ENCODE data around the gene FBXO10.
"Not testable (repeated sequence)": the region's sequence is repeated elsewhere in the genome, so short reads cannot be mapped to it uniquely, and the experiment has no call there.

FBXO10 gene

DNA sequence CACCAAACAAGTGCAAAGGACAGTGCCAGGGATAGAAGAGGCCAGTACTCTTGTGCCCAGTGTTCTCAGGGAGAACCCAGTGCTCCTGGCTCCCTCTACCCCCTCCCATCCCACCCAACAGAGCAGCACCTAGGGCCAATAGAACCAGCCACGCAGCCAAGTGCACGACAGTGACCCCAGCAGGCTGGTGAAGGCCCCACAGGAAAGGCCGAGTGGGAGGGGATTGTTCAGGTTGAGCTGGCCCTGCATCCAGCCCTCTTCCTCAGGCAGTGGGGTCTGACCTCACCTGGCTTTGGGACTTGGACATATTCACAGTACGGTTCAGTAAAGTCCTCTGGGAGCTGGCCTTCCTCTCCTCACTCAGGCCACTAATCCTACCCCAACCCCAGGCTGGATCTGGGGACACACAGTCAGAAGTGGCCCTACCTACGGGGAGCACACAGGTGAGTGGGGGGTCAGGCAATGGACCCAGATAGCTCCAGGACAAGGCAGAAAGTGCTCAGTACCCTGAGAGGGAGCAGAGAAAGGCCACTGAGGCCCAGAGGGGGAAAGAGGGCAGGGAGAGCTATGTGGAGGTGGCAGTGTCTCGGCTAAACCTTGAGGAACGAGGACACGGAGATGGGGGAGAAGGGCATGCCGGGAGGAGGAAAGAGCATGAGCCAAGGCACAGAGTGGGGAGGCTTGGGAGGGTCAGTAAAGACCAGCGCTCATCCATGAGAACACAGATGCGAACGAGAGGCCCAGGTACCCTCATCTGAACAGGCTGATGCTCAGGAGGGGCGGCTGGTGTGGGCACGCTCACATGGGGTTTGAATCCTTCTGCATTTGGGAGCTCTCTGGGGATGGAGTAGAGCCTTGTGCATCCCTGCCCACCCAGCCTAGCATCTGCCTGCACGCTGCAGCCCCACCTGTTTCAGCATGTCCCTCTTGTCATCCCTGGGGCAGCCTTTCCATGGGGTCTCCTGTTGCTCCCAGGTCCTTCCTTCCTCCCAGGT is 64.9 kb downstream of the FBXO10 start:
- no peak for DNase-seq

DNA sequence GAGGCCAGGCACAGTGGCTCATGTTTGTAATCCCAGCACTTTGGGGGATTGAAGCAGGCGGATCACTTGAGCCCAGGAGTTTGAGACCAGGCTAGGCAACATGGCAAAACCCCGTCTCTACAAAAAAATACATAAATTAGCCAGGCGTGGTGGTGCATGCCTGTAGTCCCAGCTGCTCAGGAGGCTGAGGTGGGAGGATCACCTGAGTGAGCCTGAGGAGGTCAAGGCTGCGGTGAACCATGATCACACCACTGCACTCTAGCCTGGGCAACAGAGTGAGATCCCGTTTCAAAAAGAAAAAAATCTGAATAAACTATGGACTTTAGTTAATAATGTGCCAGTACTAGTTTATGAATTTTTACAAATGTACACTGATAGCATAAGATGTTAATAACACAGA is 66.1 kb downstream of the FBXO10 start:
- DNase-seq: not testable (repeated sequence)

DNA sequence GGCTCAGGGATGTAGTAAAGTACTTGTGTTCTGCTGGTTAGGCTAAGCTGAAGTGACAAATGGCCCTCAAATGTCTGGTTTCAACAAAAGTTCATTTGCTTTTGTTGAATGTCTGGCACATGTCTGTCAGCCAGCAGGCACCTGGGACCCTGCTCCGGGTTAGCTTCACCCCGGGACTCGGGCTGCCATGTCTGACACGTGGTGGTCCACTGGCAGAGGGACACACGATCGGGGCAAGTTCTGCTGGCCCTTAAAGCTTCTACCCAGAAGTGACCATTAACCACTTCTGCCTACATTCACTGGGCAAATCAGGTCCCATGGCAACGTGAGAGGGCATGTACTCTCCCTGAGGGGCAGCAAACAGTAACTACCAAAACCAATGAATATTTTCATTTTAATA is 66.6 kb downstream of the FBXO10 start:
- no peak for DNase-seq

DNA sequence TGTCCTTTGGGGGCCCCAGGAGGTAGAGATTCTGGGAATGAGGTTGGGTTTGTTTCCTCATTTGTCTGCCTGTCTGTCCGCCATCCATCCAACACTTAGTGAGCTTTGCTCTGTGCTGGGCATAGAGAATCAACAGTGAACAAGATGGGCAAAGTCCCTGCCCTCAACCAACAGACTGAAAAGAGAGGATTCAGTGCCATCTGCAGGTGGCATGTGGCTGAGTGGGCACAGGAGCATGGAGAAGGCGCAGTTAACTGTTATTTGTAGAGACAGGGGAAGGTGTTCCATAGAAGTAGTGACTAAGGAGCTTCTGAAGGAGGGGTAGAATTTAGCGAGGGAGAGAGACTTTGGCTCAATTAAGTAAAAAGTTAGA is 67.4 kb downstream of the FBXO10 start:
- DNase-seq: no peak

DNA sequence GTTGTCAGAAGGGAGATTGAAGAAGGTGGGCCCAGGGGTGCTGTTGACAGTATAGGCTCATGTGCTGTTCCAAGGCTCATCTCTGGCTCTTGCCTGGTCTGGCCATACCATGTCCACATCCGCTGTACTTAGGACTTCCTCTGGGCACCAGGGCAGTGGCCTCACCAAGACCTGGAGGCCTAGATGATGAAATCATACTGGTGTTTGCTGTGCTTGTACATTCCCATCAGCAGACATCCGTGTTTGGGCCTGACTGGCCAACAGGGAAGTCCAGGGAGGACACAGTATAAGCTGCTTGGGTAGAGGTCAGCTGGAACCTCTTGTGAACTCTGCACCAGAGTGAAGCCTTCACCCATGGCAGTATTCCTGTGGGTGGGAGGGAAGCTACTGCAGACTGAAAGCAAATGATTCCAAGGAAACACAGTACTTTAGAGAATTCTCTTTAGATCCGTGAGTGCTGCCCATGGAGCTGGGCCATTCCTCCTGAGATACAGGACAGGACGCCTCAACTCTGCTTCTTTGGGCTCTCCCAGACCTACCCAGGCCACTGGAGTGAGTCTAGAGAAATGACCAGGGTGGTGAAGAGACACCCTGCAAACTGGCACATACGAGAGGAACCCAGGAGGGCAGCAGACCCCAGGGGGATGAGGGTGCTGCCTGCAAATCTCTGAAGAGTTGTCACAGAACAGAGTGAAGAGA is 67.9 kb downstream of the FBXO10 start:
- DNase-seq: no peak

DNA sequence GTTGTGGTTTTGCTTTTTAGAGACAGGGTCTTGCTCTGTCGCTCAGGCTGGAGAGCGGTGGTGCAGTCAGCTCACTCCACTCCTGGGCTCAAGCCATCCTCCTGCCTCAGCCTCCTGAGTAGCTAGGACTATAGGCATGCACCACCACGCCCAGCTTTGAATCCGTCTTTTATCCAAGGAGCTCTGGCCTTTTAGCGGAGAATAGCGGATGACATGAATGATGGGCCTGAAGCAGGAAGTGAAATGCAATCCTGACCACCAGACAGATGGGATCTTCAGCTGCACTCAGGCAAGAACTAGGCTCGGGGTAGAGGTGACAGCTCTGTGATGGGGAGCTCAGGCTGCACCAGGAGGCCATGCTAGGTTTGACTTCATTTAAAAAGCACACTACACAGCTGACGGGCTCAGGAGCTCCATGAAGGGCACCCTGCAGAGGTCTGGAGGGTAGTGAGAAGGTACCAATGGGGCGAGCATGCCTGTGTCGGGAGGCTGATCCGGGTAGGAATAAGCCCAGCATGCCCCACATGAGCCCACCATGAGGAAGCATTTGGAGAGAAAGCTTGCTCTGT is 68.5 kb downstream of the FBXO10 start:
- no peak for DNase-seq

DNA sequence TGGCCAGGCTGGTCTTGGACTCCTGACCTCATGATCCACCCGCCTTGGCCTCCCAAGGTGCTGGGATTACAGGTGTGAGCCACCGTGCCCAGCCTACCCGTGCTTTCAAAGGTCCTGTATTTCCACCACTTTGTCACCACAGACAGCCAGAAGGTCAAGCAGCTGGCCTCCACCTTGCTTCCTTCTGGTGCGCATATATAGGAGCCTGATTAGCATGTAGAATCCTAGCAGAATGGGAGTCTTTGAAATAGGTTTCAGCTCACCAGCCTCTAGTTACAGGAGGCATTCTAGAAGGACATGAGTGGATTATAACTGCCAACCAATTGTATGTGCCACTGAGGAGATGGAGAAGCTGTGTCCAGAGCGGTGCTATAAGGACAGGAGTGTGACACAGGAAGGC is 71.6 kb downstream of the FBXO10 start:
- no peak for DNase-seq

DNA sequence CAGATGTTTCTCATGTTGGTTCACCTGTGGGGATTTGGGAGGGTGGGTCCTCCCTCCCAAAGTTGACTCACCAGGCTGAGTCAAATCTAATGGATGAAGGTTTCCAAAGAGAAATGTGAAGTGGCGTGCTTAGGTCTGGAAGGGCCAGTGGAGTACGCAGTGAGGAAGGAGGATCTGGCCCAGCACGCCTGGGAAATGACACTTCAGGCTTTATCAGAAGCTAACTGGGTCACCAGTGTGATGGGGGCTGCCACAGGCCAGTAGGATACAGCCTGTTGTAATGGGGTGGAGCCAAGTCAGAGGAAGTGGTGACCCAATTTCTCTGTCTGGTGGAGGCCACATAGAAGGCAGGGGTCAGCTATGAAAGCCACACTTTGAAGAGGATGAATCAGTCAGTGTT is 72.4 kb downstream of the FBXO10 start:
- peak; percentile 69 to 71 for DNase-seq

DNA sequence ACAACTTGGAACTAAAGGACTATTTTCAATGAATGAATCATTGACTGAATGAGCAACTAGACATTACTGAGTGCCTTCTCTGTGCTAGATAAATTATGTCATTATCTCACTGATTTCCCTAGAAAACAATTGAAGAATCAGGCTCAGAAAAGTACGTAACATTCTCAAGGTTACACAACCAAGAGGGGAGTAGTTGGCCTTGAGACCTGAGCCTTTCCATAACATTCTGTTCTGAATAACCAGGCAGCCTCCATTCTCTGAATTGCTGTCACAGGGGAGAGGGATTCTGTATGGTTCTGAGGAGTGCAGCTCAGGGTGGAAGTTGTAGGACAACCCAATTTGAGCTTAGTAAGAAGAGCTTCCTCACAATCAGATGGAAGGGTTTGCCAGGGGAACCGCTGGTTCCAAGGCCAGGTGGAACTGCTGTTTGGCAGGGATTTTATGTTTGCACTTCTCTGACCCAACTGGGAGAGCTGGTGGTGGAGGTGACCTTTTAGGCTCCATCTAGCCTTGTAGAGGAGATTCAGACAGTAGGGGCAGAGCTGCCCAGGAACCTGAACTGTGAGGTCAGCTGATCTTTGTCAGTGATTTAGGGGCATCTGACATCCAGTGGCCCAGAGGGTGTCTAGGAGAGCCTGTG is 74.1 kb downstream of the FBXO10 start:
- no peak for DNase-seq

DNA sequence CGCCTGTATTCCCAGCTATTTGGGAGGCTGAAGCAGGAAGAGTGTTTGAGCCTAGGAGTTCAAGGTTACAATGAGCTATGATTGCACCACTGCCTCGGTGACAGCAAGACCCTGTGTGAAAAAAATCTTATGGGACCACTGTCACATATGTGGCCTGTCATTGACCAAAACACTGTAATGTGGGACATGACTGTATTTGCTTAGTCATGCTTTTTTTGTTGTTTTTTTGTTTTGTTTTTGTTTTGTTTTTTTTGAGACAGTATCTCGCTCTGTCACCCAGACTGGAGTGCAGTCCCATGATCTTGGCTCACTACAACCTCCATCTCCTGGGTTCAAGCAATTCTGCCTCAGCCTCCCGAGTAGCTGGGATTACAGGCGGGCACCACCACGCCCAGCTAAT is 76.9 kb downstream of the FBXO10 start:
- DNase-seq: no peak

DNA sequence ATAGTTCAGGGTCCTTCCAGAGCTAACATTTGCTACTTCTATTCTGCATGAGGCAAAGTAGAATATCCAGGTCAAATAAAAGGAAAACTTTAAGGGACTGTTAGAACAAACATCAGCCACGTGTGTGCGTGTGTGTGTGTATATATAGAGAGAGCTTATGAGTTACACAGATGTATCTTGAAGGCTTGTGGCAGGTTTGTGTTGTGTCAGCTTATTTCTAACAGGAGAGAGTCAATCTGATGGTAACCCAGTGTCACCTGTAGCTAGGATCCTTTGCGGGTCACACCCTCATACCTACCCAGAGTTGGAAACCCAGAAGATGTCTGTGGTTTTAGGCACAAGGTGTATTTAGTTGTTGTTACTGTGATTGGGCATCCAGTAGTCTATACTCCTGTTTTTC is 77.7 kb downstream of the FBXO10 start:
- DNase-seq: no peak

DNA sequence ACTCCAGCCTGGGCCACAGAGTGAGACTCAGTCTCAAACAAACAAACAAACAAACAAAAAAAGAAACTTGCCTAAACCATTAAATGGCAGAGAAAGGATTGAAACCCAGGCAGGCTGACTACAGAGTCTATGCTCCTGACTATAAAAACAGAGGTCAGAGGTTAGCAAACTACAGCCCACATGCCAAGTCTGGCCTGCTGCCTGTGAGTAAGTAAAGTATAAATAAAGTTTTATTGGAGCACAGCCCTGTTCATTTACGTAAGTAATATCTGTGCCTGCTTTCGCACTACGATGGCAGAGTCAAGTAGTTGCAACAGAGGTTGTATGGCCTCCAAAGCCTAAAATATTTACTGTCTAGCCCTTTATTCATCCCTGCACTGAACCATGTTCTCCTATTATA is 78.9 kb downstream of the FBXO10 start:
- DNase-seq: no peak

DNA sequence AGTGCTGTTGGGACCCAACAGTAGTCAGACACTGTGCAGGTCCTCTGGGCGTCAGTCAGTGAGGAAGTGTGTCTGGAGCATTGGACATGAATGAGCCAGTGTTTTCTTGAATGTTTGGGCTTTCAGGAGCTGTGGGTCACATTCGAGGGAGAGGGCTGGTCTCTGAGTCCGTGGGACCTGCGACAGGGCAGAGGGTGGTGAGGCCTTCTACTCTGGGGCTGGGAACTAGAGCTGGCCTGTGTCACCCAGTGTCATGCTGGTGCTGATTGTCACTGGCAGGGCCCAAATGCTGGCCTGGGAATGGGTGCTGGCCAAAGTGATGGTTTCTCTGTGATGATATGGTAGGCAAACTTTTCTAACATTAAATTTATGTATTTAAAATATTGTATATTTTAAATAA is 80.2 kb downstream of the FBXO10 start:
- DNase-seq: no peak

DNA sequence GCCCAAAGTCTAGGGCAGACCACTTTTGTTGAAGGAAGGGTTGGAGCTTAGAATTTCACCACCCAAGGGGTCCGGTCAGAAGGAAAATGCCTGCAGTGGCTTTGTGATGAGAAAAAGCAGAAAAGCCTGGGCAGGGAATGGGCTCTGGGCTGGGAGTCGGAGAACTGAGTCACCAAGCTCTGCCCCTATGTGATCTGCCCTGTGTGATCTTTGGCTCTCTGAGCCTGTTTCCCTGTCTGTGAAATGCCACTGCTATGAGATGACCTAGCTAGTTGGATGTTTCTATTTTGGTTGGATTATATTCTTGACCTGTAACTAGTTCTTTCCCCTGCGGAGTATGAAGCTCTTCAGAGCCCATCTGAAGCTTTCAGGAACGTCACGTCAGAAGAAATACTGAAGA is 80.6 kb downstream of the FBXO10 start:
- DNase-seq: no peak

DNA sequence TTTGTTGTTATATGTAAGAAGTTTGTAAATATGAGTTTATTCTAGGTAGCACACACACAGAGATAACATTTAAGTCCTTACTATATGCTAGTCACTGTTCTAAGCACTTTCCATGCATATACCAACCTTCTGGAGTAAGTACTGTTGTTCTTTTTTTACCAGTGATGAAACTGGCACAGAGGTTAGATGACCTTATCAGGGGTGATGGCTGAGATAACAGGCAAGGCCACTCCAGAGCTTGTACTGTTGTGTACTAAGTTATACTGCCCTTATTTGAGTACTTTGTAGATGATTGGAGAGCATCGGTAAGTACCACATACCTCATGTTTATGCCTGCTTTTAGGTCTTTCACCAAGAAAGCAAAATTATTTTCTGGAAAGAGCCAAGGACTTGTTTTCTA is 84.2 kb downstream of the FBXO10 start:
- no peak for DNase-seq

DNA sequence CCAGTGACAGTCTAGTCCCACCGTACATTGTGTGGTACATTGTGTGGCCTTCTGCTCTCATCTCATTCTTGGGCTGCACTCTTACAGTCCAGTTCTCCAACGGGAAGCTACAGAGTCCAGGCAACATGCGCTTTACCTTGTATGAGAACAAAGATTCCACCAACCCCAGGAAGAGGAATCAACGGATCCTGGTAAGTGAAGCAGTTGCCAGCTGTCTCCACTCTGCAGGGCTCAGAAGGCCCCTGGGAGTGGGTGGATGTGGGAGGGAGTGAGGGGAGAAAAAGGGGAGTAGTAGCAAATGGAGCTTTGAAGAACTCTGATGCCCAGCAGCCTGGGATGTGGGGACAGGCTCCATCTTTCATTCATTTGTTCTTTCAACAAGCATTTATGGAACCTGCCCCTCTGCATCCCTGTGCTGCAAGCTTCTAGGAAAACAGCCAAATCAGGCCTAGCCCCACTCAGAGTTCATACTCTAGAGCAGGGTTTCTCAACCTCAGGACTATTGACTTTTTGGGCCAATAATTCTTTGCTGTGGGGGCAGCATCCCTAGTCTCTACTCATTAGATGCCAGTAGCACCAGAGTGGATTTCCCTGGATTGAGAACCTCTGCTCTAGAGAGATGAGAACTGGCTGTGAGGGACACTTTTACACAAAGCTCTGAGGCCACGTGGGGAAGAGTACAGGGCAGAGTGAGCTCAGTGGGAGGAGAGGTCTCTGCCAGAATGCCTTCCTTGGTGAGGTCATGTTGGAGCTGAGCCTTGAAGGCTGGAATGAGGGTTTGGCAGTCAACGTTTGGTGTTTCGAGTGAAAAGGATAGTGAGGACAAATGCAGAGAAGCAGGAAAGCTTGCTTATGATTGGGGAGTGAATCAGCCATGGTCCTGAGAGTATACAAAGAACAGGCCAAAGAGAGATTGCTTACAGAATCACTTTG is 89.3 kb downstream of the FBXO10 start:
- no peak for DNase-seq

DNA sequence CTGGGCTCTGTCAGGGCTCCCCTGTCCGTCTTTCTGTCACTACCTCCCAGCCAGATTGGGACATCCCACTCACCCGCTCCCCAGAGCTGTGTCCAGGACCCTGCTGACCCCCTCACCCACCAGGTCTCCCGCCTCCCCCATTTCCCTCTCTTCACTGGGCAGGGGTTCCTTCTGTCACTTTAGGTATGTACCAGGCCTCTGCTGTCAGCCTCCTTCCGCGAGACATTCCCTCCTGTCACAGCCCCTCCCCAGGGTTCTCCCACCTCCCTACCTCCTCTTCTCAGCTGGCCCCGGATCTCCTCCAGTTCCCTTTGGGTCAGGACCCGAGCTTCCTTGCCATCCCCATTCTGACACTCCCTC is 89.9 kb downstream of the FBXO10 start:
- no peak for DNase-seq

DNA sequence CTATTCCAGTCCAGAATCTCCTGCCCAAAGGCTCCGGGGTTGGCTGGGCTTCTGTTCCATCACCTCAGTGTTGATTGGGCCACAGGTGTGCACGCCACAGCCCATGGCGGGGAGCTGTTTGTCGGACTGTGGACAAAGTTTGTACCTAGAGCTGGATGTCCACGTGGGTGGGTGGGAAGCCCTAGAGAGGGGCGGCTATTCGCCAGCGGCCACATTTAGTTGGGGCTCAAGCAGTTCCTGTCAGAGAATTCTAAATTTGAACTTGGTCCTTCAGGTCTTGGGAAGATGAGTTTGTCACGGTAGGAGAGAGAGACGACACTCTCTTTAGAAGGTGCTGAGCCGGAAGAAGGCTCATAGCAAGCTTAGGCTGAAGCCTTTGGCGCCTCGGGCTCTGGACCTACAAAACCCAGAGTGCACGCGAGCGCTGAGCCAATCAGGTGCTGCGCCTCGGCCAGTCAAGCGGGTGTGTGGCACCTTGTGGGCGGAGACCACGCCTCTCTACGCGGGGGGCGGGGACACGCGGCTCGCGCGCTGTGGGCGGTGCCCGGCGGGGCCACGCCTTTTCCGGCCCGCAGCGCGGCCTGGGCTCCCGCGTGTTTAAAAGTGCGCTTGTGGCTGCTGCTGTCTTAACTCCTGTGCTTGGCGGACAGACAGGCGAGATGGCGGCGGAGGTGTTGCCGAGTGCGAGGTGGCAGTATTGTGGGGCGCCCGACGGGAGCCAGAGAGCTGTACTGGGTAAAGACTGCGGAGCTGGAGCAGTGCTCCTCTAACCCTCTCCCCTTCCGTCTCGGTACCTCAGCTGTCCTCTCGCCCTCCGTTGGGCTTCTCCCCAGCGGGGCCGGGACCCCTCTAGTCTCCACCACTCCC is 90.6 kb downstream of the FBXO10 start, which contains the start of gene POLR1E:
Gene POLR1E (plus strand): TSS at position 560 of the 867 bp plus-strand sequence. CDS start 100 bp downstream, at position 660.
- peak; percentile 96 to 97 for DNase-seq

DNA sequence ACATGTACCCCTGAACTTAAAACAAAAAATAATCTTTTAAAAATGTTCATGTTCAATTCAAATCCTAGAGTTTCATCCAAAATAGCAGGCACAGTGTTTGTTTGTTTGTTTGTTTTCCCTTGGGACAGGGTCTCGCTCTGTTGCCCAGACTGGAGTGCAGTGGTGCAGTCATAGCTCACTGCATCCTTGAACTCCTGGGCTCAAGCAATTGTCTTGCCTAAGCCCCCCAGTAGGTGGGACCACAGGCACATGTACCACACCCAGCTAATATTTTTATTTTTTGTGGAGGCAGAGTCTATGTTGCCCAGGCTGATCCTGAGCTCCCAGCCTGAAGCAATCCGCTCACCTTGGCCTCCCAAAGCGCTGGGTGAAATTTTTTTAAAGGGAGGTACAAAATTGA is 95.4 kb downstream of the FBXO10 start:
- DNase-seq: no peak

DNA sequence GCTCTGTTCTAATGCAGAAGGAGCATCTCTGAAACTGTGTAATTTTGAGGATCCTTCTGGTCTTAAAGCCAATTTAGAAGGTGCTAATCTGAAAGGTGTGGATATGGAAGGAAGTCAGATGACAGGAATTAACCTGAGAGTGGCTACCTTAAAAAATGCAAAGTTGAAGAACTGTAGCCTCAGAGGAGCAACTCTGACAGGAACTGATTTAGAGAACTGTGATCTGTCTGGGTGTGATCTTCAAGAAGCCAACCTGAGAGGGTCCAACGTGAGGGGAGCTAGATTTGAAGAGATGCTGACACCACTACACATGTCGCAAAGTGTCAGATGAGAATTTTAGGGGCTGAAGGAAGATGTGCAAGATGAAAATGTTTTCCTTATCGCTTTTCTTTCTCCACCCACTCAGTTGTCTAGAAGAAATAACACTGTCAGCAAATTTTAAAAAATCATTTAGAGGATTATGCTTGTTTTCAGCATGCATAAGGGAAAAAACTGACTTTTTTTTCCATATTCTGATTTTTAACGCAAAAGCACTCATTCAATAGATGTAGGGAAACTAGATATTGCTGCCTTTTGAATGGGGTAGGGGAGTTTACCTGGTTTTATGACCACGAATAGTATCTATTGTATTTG is 98.1 kb downstream of the FBXO10 start:
- not testable (repeated sequence) for DNase-seq

DNA sequence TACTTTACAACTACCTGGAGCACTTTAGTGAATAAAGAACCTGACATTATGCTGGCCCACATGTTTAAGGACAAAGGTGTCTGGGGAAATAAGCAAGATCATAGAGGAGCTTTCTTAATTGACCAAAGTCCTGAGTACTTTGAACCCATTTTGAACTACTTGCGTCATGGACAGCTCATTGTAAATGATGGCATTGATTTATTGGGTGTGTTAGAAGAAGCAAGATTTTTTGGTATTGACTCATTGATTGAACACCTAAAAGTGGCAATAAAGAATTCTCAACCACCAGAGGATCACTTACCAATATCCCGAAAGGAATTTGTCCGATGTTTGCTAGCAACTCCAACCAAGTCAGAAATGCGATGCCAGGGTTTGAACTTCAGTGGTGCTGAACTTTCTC is 98.7 kb downstream of the FBXO10 start:
- not testable (repeated sequence) for DNase-seq
